ENCODE data around the gene PLCXD3.

DNA sequence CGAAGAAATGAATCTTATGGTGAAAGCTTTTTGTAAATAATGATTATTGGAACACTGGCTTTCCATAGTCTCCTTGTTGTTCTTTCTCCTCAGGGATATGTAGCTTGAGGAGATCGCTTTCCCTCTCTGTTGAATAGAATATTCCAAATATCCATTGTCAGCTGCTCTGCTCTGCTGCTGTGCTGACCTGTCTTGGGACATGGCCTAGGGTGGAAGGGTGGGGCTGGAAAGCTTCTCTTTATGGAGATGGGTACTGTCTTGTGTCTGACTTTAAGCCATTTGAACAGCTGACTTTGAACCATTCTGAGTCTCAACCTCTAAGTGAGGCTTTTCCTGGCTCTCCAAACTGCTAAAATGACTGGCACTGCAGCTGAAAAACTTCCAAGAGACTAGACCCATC, 135.8 kb downstream of the PLCXD3 start:
- TF ChIP-seq, protein P1, sequence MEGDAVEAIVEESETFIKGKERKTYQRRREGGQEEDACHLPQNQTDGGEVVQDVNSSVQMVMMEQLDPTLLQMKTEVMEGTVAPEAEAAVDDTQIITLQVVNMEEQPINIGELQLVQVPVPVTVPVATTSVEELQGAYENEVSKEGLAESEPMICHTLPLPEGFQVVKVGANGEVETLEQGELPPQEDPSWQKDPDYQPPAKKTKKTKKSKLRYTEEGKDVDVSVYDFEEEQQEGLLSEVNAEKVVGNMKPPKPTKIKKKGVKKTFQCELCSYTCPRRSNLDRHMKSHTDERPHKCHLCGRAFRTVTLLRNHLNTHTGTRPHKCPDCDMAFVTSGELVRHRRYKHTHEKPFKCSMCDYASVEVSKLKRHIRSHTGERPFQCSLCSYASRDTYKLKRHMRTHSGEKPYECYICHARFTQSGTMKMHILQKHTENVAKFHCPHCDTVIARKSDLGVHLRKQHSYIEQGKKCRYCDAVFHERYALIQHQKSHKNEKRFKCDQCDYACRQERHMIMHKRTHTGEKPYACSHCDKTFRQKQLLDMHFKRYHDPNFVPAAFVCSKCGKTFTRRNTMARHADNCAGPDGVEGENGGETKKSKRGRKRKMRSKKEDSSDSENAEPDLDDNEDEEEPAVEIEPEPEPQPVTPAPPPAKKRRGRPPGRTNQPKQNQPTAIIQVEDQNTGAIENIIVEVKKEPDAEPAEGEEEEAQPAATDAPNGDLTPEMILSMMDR (IDR thresholded peaks at IDR 0.05) = no peak
- no peak for TF ChIP-seq POLR2A (IDR thresholded peaks at IDR 0.05)
